HG03432 (cell line): ENCODE results near the gene SCARF2.
"Not testable (repeated sequence)": the region's sequence is repeated elsewhere in the genome, so short reads cannot be mapped to it uniquely, and the experiment has no call there.

ENCODE experiments used
- ATAC-seq: cut with Tn5 transposase; IDR thresholded peaks from one replicate; pipeline ENCODE4 v1.9.1; 2021; ENCODE audit warnings: mild to moderate bottlenecking, moderate library complexity; ENCODE audit not compliant: unreplicated experiment

Gene SCARF2

GRCh38 chr22:20437613-20438426 is at the start of gene SCARF2:
Gene SCARF2, minus strand, starts transcription at chr22:20437825. Its CDS starts 71 bp downstream, at chr22:20437754.
- ATAC-seq: no peak

GRCh38 chr22:20486229-20486628 is 48.6 kb upstream of the SCARF2 start:
- no peak for ATAC-seq

- no peak for ATAC-seq
Observed at GRCh38 chr22:20484948-20485683, 47.5 kb upstream of the SCARF2 start.

- ATAC-seq: no peak
Observed at GRCh38 chr22:20483771-20484170, 46.1 kb upstream of the SCARF2 start.

GRCh38 chr22:20483143-20483506 is 45.5 kb upstream of the SCARF2 start:
- not testable (repeated sequence) for ATAC-seq

- ATAC-seq: no peak
Observed at GRCh38 chr22:20479612-20480196, 42.1 kb upstream of the SCARF2 start.

GRCh38 chr22:20478059-20478458 is 40.4 kb upstream of the SCARF2 start:
- ATAC-seq: not testable (repeated sequence)

GRCh38 chr22:20475569-20475968 is 37.9 kb upstream of the SCARF2 start:
- ATAC-seq: not testable (repeated sequence)

GRCh38 chr22:20475115-20475436 is 37.5 kb upstream of the SCARF2 start:
- no peak for ATAC-seq

GRCh38 chr22:20472629-20473442 is 35.2 kb upstream of the SCARF2 start:
- no peak for ATAC-seq

GRCh38 chr22:20471126-20471833 is 33.7 kb upstream of the SCARF2 start:
- ATAC-seq: no peak

- not testable (repeated sequence) for ATAC-seq
Observed at GRCh38 chr22:20470525-20470924, 32.9 kb upstream of the SCARF2 start.

- no peak for ATAC-seq
Observed at GRCh38 chr22:20469110-20469868, 31.7 kb upstream of the SCARF2 start.

GRCh38 chr22:20466659-20467379 is 29.2 kb upstream of the SCARF2 start:
- ATAC-seq: no peak

- no peak for ATAC-seq
Observed at GRCh38 chr22:20465759-20466077, 28.1 kb upstream of the SCARF2 start.

GRCh38 chr22:20464912-20465758 is 27.5 kb upstream of the SCARF2 start:
- ATAC-seq: no peak

GRCh38 chr22:20464096-20464614 is 26.5 kb upstream of the SCARF2 start:
- no peak for ATAC-seq
